HUES64 (cell line): Measurements from ENCODE around the gene ACSS1.
A peak's percentile ranks its signal among the peaks of the same experiment; 100 is the strongest.

Experiments used
- H3K27ac ChIP-seq: 2 replicates; pipeline ENCODE4 v1.7.0; 2013; ENCODE audit warnings: low read depth, low read length, inconsistent platforms
- H3K27me3 ChIP-seq: 2 replicates; pipeline ENCODE4 v1.6.1; 2013; ENCODE audit warnings: mild to moderate bottlenecking, low read length; ENCODE audit not compliant: insufficient read depth
- H3K36me3 ChIP-seq: 2 replicates; pipeline ENCODE4 v1.6.1; 2013; ENCODE audit warnings: mild to moderate bottlenecking, low read length; ENCODE audit not compliant: insufficient read depth
- H3K4me1 ChIP-seq: 2 replicates; pipeline ENCODE4 v1.6.1; 2013; ENCODE audit warnings: mild to moderate bottlenecking, low read length, moderate library complexity; ENCODE audit not compliant: insufficient read depth
- H3K4me3 ChIP-seq: 2 replicates; pipeline ENCODE4 v1.5.1; 2013; ENCODE audit warnings: mild to moderate bottlenecking, low read length, moderate library complexity
- H3K9ac ChIP-seq: 2 replicates; pipeline ENCODE4 v1.6.1; 2013; ENCODE audit warnings: mild to moderate bottlenecking, low read depth, low read length
- H3K9me3 ChIP-seq: 2 replicates; pipeline ENCODE4 v1.6.1; 2013; ENCODE audit warnings: low read depth, low read length; ENCODE audit not compliant: insufficient read depth
- WGBS: fragments of 150-250, 120-280 bp; methylation state at CpG from one replicate; pipeline ENCODE4 v1.1.7; 2013; ENCODE audit warnings: missing lambda C conversion rate; 5-methylcytosine and 5-hydroxymethylcytosine counted together

The ACSS1 gene

DNA sequence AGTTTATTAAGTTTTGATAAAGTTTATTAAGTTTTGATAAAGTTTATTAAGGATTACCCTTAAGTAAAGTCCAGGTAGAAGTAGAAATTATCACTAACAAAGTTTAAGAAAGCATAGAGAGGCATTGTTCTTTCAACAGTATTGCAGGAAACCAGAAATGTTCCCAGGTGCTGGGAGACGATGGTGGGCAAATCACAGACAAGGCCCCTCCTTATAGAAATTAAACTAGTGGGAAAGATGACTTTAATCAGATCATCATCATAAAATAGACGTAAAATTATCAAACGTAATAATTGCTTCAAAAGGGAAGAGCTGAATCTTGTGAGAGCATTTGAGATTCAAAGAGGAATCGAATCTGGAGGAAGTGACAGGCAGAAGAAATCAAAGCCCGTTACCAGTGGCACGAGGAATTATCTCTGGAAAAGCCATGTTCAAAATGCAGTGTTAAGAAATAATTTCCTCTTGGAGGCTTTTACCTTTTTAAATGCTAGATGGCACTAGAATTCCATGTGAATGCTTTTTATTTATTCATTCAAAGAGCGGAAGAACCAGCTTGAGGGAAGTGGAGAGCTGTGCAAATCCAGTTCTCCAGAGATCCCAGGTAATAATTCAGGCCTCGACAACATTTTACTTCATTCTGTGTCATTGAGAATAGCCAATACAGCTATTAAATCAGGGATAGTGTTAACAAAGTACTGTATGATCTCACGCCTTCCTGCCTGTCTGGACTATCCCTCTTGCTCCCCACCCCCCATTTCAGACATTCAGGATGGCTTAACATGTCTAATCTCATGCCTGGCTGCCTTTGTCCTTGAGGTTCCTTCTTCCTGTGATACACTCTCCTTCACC lies 64.4 kb downstream of the ACSS1 start:
- H3K27ac ChIP-seq, result no peak overlapping the region
- no peaks in the 10 kb centered on the region for H3K36me3 ChIP-seq
- H3K4me3 ChIP-seq, result peak overlapping the region; percentile 92
- H3K4me1 ChIP-seq, result peaks cover 19% of the 10 kb centered on the region
- WGBS, result 94% methylated on average over 9 of the region's 9 CpGs
- H3K9me3 ChIP-seq, result no peaks in the 10 kb centered on the region
- peak overlapping the region; percentile 75; the same call in 1 of the 2 replicates for H3K9ac ChIP-seq
- peaks cover 13% of the 10 kb centered on the region; the same call in 1 of the 2 replicates for H3K27me3 ChIP-seq

DNA sequence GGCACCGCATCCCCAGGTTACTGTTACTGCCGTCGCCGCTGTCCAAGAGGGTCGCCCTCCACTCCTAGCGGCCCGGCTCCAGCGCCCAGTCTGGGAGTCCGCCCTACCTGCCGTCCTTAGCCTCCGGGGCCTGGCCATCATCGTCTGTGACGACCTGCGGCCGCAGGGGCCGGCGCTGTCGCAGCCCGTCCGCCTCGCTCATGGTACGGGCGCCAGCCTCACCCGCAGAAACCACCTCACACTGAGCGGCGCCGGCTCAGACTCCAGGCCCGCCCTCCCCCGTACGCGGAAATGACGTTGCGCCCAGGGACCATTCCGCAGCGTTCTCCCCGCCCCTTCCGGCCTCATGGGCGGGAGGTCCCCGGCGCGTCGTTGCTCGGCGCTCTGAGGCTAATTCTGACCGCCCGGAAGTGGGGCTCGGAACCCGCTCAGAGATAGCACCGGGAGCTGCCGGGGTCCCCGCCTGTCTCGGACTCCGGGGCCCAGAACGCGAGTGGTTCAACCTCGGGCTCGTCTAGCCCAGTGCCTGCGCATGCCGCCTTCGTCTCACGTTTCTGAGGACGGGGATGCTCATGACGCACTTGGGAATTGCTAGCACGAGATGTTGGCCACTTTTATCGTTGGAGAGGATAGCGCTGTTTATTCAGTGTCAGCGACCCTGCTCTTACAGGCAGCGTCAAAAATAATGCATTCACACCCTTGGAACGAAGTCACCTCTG lies 65.3 kb downstream of the ACSS1 start, which contains the start of gene APMAP:
Gene APMAP (minus strand): TSS at position 265 of the 719 bp plus-strand sequence. CDS start 63 bp downstream, at position 202.
- Histone ChIP-seq H3K4me3 (peak within 1 kb of the TSS; percentile 92), H3K4me1 (peaks cover 19% of the 10 kb centered on the region), H3K27me3 (peaks cover 3% of the 10 kb centered on the region; the same call in 1 of the 2 replicates), H3K9me3 (no peaks in the 10 kb centered on the region), H3K9ac (peak within 1 kb of the TSS; percentile 75), H3K27ac (peak within 1 kb of the TSS; percentile 78), H3K36me3 (no peaks in the 10 kb centered on the region)
- under 1% methylated on average over 69 of the region's 69 CpGs for WGBS

DNA sequence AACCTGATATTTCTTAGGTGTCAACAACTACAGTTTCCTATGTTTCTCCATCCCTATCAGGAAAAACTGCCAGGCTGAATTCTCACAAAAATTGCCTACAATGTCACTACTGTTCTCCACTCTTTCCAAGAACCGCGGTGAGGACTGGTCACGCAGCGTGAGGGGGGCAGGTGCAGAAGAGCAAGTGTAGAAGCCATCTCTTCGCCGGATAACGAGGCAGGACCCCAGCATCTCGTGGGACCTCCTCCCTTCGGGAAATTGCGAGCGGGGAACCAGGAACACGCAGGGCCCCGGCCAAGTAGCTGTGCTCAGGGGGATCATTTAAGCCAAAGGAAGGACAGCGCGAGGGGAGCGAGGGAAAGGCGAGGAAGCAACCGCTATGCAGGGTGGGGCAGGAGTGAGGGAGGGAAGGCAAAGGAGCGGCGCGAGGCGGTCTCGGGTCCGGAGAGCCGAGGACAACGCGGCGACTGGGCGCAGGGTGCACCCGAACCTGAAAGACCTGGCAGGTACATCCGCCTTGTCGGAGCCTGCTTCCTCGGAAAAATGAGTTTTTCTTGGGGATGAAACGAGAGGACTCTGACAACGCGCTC lies 65.9 kb downstream of the ACSS1 start:
- WGBS, result 2% methylated on average over 36 of the region's 36 CpGs
- Histone ChIP-seq H3K36me3 (no peaks in the 10 kb centered on the region), H3K4me1 (peaks cover 19% of the 10 kb centered on the region), H3K27ac (no peak overlapping the region), H3K9ac (peak overlapping the region; percentile 75), H3K9me3 (no peaks in the 10 kb centered on the region), H3K4me3 (peak overlapping the region; percentile 92), H3K27me3 (no peaks in the 10 kb centered on the region; the same call in 1 of the 2 replicates)

GRCh38 chr20:24990810-24991252 lies 67.1 kb downstream of the ACSS1 start:
- no peaks in the 10 kb centered on the region for H3K36me3 ChIP-seq
- no peaks in the 10 kb centered on the region; the same call in 1 of the 2 replicates for H3K27me3 ChIP-seq
- H3K27ac ChIP-seq, result no peak overlapping the region
- WGBS, result 46% methylated on average over 2 of the region's 2 CpGs
- H3K4me1 ChIP-seq, result peaks cover 19% of the 10 kb centered on the region
- H3K4me3 ChIP-seq, result peak overlapping the region; percentile 92; the same call in 1 of the 2 replicates
- H3K9ac ChIP-seq, result no peak overlapping the region
- no peaks in the 10 kb centered on the region for H3K9me3 ChIP-seq

DNA sequence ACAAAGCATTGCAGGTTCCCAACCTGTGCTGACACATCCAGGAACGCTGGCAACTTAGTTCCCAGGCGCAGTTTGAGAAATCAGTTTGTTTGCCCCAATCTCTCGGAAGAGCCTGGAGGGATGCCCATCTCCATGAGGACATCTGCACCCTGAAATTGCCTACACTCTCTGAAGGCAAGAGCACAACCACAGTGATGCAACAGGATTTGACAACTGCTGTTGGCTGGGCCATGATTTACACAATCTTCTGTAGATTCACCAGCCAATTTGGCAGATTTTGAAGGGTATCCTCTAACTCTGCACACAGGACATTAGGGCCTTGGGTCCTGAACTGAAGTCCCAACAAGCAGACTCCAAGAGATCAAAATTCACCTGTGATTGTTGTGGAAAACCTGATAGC lies 68.8 kb downstream of the ACSS1 start:
- no peaks in the 10 kb centered on the region for H3K36me3 ChIP-seq
- no peak overlapping the region for H3K27ac ChIP-seq
- no peaks in the 10 kb centered on the region; the same call in 1 of the 2 replicates for H3K27me3 ChIP-seq
- no peak overlapping the region for H3K4me3 ChIP-seq
- H3K9me3 ChIP-seq, result no peaks in the 10 kb centered on the region
- H3K4me1 ChIP-seq, result peaks cover 19% of the 10 kb centered on the region
- no peak overlapping the region for H3K9ac ChIP-seq
- WGBS, result 94% methylated on average over 3 of the region's 3 CpGs

DNA sequence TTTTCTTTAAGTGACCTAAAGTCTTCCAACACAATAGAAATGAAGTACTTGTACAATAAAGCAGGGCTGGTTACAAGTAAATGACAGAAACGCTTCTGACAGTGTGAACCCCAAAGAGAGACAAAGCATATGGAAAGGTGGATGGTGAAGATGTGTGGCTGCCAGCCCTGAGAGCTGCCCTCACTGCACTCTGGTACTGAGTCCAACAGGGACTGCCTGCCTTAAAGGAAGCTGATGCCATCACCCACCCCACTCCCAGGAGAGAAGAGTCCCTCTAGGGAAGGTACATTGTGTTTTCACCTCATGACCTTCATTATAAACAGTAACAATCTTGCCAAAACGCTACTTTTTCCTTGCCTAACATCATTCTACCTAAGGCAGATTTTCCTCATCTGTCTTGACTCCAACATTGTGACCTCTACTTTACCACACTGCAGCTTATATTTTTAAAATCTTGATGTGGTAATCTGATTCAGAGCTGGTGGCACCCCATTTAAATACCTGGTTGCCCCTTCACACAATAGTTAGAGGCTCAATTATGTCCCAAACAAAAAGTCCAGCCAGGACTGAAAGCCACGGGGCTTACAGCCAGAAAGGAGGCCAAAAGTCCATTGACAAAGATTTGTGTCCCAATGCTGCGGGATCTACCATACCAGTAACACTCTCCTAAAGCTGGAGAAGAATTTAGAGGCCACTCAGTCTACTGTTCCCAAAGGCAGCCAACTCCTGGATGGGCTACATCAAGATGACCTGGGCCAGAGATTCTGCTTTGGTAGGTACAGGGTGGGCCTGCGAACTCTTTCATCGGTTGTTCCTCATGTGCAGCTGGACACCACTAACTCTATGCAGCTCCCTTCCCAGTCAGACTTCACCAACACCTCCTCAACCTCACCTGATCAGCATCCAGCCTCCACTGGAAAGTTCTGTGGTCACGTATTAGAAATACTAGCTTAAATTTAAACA lies 69.8 kb downstream of the ACSS1 start:
- H3K27me3 ChIP-seq, result no peaks in the 10 kb centered on the region; the same call in 1 of the 2 replicates
- peaks cover 6% of the 10 kb centered on the region; the same call in 1 of the 2 replicates for H3K36me3 ChIP-seq
- peaks cover 15% of the 10 kb centered on the region for H3K4me1 ChIP-seq
- no peaks in the 10 kb centered on the region for H3K9me3 ChIP-seq
- no peak overlapping the region for H3K9ac ChIP-seq
- WGBS, result 95% methylated on average over 7 of the region's 7 CpGs
- H3K4me3 ChIP-seq, result no peak overlapping the region
- H3K27ac ChIP-seq, result no peak overlapping the region

DNA sequence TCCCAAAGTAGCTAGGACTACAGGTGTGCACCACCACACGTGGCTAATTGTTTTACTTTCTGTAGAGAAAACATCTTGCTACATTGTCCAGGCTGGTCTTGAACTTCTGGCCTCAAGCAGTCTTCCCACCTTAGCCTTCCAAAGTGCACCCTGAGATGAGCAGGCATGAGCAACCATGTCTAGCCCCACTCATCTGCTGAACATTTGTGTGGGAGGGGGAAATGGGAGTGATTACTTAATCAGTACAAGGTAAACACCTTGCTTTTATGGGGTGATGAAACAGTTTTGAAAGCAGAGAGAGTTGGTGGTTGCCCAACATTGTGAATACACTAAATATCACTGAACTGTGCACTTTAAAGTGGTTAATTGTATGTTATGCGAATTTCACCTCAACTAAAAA lies 70.7 kb downstream of the ACSS1 start:
- peaks cover 13% of the 10 kb centered on the region; the same call in 1 of the 2 replicates for H3K4me1 ChIP-seq
- WGBS, result 91% methylated on average over 2 of the region's 2 CpGs

GRCh38 chr20:24986436-24987015 lies 71.4 kb downstream of the ACSS1 start:
- no peaks in the 10 kb centered on the region for H3K27me3 ChIP-seq
- peaks cover 9% of the 10 kb centered on the region; the same call in 1 of the 2 replicates for H3K4me1 ChIP-seq
- WGBS, result 97% methylated on average over 7 of the region's 7 CpGs
- H3K4me3 ChIP-seq, result no peak overlapping the region
- no peak overlapping the region for H3K27ac ChIP-seq
- H3K9ac ChIP-seq, result no peak overlapping the region
- H3K9me3 ChIP-seq, result no peaks in the 10 kb centered on the region
- peaks cover 17% of the 10 kb centered on the region; the same call in 1 of the 2 replicates for H3K36me3 ChIP-seq

More for the DNA sequence above, 70.7 kb downstream of the ACSS1 start:
- Histone ChIP-seq H3K9ac (no peak overlapping the region), H3K36me3 (peaks cover 11% of the 10 kb centered on the region; the same call in 1 of the 2 replicates), H3K4me3 (no peak overlapping the region), H3K27me3 (no peaks in the 10 kb centered on the region; the same call in 1 of the 2 replicates), H3K27ac (no peak overlapping the region), H3K9me3 (no peaks in the 10 kb centered on the region)

DNA sequence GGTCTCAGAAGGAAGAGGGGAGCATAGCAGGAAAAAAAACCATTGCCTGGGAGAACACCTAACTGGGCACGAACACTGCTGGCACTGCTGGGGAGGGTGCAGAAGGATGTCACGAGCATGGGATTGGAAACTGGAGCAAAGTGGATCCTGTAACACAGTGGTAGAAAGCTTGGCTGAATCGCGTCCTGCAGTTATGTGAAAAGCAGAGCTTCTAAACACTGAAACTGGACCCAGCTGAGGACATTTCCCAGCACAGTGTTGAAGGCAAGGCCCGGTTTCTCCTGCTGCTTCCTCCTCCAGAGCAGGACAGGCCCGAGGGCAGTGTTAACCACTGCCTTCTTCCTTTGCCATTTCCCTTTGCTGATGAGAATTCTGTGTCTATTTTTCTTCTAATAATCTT lies 72.1 kb downstream of the ACSS1 start:
- Histone ChIP-seq H3K36me3 (peaks cover 25% of the 10 kb centered on the region), H3K9ac (no peak overlapping the region), H3K27me3 (no peaks in the 10 kb centered on the region), H3K27ac (no peak overlapping the region), H3K4me3 (no peak overlapping the region), H3K9me3 (no peaks in the 10 kb centered on the region), H3K4me1 (peaks cover 3% of the 10 kb centered on the region; the same call in 1 of the 2 replicates)
- 83% methylated on average over 6 of the region's 6 CpGs for WGBS
